Raji (cell line): Measurements from ENCODE around the gene TRAF3IP1.

Source experiments
- POLR2A ChIP-seq: IDR thresholded peaks from 2 replicates; pipeline ENCODE4 v1.6.1; 2011; ENCODE audit warnings: low read depth, low read length, control low read depth; ENCODE audit not compliant: insufficient read depth

The TRAF3IP1 gene

GRCh38 chr2:238286095-238286494 is 34.2 kb upstream of the TRAF3IP1 start:
- TF ChIP-seq POLR2A = no peak

GRCh38 chr2:238286551-238286950 is 33.8 kb upstream of the TRAF3IP1 start:
- no peak for TF ChIP-seq POLR2A

DNA sequence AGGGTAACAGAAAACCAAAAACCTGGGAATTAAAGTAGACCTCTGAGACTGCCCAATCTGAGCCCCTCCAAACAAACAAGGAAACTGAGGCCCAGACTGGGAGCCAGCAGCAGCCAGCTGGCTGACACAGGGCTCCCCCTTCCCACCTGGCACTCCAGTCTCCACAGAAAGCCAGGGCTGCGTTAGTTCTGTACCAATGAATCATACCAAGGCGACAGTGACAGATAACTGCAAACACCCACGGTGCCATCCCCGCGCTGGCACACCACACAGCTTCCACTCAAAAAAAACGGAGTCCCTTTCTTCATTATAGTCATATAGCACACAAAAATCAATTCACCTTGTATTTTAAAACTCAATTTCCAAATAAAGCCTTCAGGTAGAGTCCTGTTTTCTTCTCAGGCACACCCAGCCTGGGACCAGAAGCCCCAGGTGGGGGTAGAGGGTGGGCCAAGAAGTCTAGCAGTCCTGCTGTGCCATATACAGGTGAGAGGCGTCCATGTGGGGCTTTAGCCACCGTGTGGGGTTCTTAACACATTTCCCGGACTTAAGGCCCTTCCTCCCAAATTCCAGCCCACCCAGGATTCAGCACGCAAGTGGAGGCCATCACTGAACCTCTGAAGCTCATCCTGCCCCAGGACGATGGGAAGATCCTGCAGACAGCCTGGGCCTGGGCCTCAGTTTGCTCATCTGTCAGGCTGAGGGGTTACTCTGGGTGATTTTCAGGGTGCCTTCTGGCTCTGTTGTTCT is 33.2 kb upstream of the TRAF3IP1 start:
- TF ChIP-seq POLR2A = no peak

- TF ChIP-seq POLR2A = no peak
Observed at GRCh38 chr2:238287737-238288649, 32.3 kb upstream of the TRAF3IP1 start, which contains the start of gene PER2. Gene PER2 (minus strand): TSS chr2:238288610. CDS start chr2:238277936, 10,674 bp downstream.

- peak; percentile 74 for TF ChIP-seq POLR2A
Observed at GRCh38 chr2:238288650-238289573, 31.4 kb upstream of the TRAF3IP1 start.

DNA sequence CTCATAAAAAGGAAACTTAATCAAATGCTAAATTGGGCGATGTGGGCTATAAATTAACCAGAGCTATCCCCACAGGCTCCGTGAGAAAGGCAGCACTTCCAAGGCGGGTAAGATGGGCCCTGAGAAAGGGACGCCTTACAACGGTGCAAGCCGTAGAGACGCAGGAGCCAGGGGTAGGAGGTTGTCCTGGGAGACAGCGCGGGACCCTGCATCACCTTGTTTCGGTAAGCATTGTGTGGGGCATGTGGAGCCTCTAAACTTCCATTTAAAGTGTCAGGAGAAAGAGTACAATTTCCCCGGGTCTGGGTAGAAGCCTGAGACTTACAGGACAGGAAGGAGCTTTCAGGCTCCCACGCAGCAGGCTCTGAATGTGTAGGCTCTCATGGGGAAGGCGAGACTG is 30.7 kb upstream of the TRAF3IP1 start:
- TF ChIP-seq POLR2A = no peak

GRCh38 chr2:238290091-238290509 is 30.2 kb upstream of the TRAF3IP1 start:
- peak; percentile 46 for TF ChIP-seq POLR2A

- no peak for TF ChIP-seq POLR2A
Observed at GRCh38 chr2:238290715-238291549, 29.4 kb upstream of the TRAF3IP1 start.

DNA sequence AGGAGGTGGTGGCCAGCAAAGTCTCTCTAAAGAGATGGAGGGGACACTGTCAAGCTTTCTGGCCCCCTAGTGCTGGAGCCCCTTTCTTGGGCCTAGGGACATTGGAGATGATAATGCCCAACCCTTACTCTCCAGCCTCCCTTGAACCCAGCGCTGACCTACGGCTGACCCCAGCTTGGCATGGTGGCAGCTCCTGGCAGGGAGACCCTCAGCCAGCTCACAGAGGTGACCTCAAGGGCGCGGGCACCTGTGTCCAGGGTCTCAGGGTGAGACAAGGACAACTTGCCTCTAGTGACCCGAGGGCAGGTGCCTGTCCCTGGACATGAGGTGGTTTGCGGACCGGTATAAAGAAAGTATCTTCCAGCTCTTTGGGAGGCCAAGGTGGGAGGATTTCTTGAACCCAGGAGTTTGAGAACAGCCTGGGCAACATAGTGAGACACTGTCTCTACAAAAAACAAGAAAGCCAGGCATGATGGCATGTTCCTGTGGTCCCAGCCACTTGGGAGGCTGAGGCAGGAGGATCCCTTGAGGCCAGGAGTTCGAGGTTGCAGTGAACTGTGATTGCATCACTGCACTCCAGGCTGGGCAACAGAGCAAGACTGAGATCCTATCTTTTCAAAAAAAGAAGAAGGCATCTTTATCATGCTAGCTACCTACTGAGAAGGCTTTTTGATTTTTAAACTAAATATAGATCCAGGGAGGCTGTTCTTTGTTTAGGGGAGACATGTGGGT is 28.6 kb upstream of the TRAF3IP1 start:
- TF ChIP-seq POLR2A = no peak

DNA sequence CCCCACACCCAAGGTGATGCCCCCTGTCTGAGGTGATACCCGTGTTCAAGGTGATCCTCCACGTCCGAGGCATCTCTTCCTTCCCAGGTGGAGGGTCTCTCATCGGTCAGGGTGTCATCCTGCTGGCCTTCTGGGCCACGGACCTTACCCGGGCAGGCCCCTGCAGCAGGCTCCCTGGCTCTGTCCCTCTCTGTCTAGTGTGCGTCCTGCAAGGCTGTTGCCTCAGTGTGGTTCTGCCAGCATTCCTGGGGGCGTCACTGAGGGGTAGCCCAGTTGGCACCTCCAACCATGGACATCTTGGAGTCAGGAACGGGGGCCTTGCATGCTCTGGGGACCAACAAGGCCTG is 26.3 kb upstream of the TRAF3IP1 start:
- no peak for TF ChIP-seq POLR2A

DNA sequence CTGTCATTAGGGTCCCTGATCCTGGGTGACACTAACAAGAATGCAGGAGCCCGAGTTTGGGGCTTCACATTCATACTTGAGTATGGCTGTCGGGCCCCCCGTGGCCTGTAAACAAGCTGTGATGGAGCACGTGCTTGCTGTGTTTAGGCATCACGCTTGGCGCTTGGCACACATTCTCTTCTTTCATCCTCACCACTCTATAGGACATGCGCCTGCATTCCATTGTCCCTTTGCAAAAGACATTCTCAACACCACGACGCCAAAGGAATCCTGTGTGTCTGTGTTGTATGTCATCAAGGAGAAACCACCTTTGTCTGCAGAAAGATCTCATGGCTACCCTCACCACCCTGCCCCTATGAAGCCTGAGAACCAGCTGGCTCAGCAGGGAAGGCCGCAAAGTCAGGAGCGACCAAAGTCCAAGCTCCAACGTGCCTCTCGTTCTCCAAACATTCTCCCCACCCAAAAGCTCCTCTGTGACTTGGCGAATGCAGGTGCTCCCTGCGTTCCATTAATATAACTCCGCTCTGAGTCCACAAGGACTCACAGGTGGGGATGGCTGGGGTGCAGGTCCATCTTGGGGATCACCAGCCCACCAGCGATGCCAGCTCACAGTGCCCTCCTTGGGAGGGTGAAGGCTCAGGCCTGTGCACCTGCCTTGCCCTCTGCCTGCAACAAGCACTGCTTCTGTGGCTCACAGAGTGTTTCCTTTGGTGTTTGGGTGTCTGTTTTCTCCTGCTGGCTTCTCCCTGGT is 25.8 kb upstream of the TRAF3IP1 start:
- no peak for TF ChIP-seq POLR2A

GRCh38 chr2:238295144-238296112 is 24.9 kb upstream of the TRAF3IP1 start:
- no peak for TF ChIP-seq POLR2A
